ENCODE measurements around the gene ARFGAP2. TPM values are rescaled to one million over a fixed set of nuclear protein-coding genes. Genes with fewer than 3 reads are reported as not detected.

The ARFGAP2 gene
- total and polyA plus RNA-seq, 5 donors from 2014 or later = 102 to 169 (median 110) TPM

GRCh38 chr11:47164321-47164720 is 12.4 kb downstream of the ARFGAP2 start:
- Mint-ChIP-seq H3K27me3 (no peaks in the 10 kb centered on the region), H3K27ac (no peak overlapping the region), H3K36me3 (peaks cover 12% of the 10 kb centered on the region), H3K9me3 (no peaks in the 10 kb centered on the region), H3K4me3 (peak overlapping the region in 1 of 4 donors; percentile 21), H3K4me1 (peaks cover 0 to 2% (median 0%) of the 10 kb centered on the region in 4 donors)
- DNase-seq = no peak
- Histone ChIP-seq H3K36me3 (ENCODE audit: control insufficient read depth, insufficient read depth, low read length) (peaks cover 54% of the 10 kb centered on the region), H3K4me3 (ENCODE audit: low read depth, low read length) (no peak overlapping the region), H3K4me1 (ENCODE audit: control insufficient read depth, insufficient read depth, low read length, poor library complexity, severe bottlenecking) (no peaks in the 10 kb centered on the region), H3K9me3 (ENCODE audit: control insufficient read depth in 2 of 2, low read length in 2 of 2) (no peaks in the 10 kb centered on the region), H3K27ac (ENCODE audit: insufficient read depth, low read length, poor library complexity, severe bottlenecking) (no peak overlapping the region), H3K27me3 (ENCODE audit: control insufficient read depth, insufficient read depth, low read length) (no peaks in the 10 kb centered on the region)
- no peak for ATAC-seq (ENCODE audit: low read depth in 2 of 2)

- no peak for DNase-seq
- Mint-ChIP-seq H3K36me3 (peaks cover 12% of the 10 kb centered on the region), H3K4me1 (peaks cover 0 to 2% (median 0%) of the 10 kb centered on the region in 4 donors), H3K9me3 (no peaks in the 10 kb centered on the region), H3K27me3 (peaks cover 4% of the 10 kb centered on the region), H3K27ac (no peak overlapping the region), H3K4me3 (peak overlapping the region in 1 of 4 donors; percentile 54)
- Histone ChIP-seq H3K9me3 (ENCODE audit: control insufficient read depth in 2 of 2, low read length in 2 of 2) (no peaks in the 10 kb centered on the region), H3K36me3 (ENCODE audit: control insufficient read depth, insufficient read depth, low read length) (peaks cover 51% of the 10 kb centered on the region), H3K4me3 (ENCODE audit: low read depth, low read length) (no peak overlapping the region), H3K27me3 (ENCODE audit: control insufficient read depth, insufficient read depth, low read length) (no peaks in the 10 kb centered on the region), H3K27ac (ENCODE audit: insufficient read depth, low read length, poor library complexity, severe bottlenecking) (no peak overlapping the region), H3K4me1 (ENCODE audit: control insufficient read depth, insufficient read depth, low read length, poor library complexity, severe bottlenecking) (no peaks in the 10 kb centered on the region)
- ATAC-seq (ENCODE audit: low read depth in 2 of 2) = no peak
Observed at GRCh38 chr11:47163898-47164297, 12.8 kb downstream of the ARFGAP2 start.

GRCh38 chr11:47163193-47163592 is 13.5 kb downstream of the ARFGAP2 start:
- H3K9me3 ChIP-seq (ENCODE audit: control insufficient read depth in 2 of 2, low read length in 2 of 2) = no peaks in the 10 kb centered on the region
- Mint-ChIP-seq H3K27ac (no peak overlapping the region), H3K9me3 (no peaks in the 10 kb centered on the region), H3K36me3 (peaks cover 11% of the 10 kb centered on the region), H3K27me3 (peaks cover 4% of the 10 kb centered on the region), H3K4me3 (no peak overlapping the region), H3K4me1 (peaks cover 0 to 5% (median 1%) of the 10 kb centered on the region in 4 donors)
- H3K36me3 ChIP-seq (ENCODE audit: control insufficient read depth, insufficient read depth, low read length) = peaks cover 44% of the 10 kb centered on the region
- ATAC-seq (ENCODE audit: low read depth in 2 of 2) = no peak
- H3K4me3 ChIP-seq (ENCODE audit: low read depth, low read length) = no peak overlapping the region
- DNase-seq = no peak
- no peaks in the 10 kb centered on the region for H3K4me1 ChIP-seq (ENCODE audit: control insufficient read depth, insufficient read depth, low read length, poor library complexity, severe bottlenecking)
- H3K27ac ChIP-seq (ENCODE audit: insufficient read depth, low read length, poor library complexity, severe bottlenecking) = no peak overlapping the region
- H3K27me3 ChIP-seq (ENCODE audit: control insufficient read depth, insufficient read depth, low read length) = no peaks in the 10 kb centered on the region

- no peak for ATAC-seq (ENCODE audit: low read depth in 2 of 2)
- H3K36me3 Mint-ChIP-seq = peaks cover 9% of the 10 kb centered on the region
Observed at GRCh38 chr11:47162426-47162825, 14.3 kb downstream of the ARFGAP2 start.

GRCh38 chr11:47161890-47162289 is 14.8 kb downstream of the ARFGAP2 start:
- H3K36me3 ChIP-seq (ENCODE audit: control insufficient read depth, insufficient read depth, low read length) = peaks cover 31% of the 10 kb centered on the region
- no peak for ATAC-seq (ENCODE audit: low read depth in 2 of 2)
- H3K4me1 ChIP-seq (ENCODE audit: control insufficient read depth, insufficient read depth, low read length, poor library complexity, severe bottlenecking) = no peaks in the 10 kb centered on the region
- peaks cover 5% of the 10 kb centered on the region for H3K36me3 Mint-ChIP-seq
- H3K9me3 ChIP-seq (ENCODE audit: control insufficient read depth in 2 of 2, low read length in 2 of 2) = no peaks in the 10 kb centered on the region
- no peaks in the 10 kb centered on the region for H3K27me3 ChIP-seq (ENCODE audit: control insufficient read depth, insufficient read depth, low read length)
- H3K27ac ChIP-seq (ENCODE audit: insufficient read depth, low read length, poor library complexity, severe bottlenecking) = no peak overlapping the region
- H3K4me3 Mint-ChIP-seq = no peak overlapping the region
- no peak for DNase-seq
- H3K27ac Mint-ChIP-seq = no peak overlapping the region
- peaks cover 0 to 8% (median 3%) of the 10 kb centered on the region in 4 donors for H3K4me1 Mint-ChIP-seq
- H3K27me3 Mint-ChIP-seq = peaks cover 4% of the 10 kb centered on the region
- H3K4me3 ChIP-seq (ENCODE audit: low read depth, low read length) = no peak overlapping the region
- H3K9me3 Mint-ChIP-seq = no peaks in the 10 kb centered on the region

More at GRCh38 chr11:47162426-47162825, 14.3 kb downstream of the ARFGAP2 start:
- Histone ChIP-seq H3K27me3 (ENCODE audit: control insufficient read depth, insufficient read depth, low read length) (no peaks in the 10 kb centered on the region), H3K9me3 (ENCODE audit: control insufficient read depth in 2 of 2, low read length in 2 of 2) (no peaks in the 10 kb centered on the region), H3K36me3 (ENCODE audit: control insufficient read depth, insufficient read depth, low read length) (peaks cover 37% of the 10 kb centered on the region), H3K27ac (ENCODE audit: insufficient read depth, low read length, poor library complexity, severe bottlenecking) (no peak overlapping the region), H3K4me3 (ENCODE audit: low read depth, low read length) (no peak overlapping the region), H3K4me1 (ENCODE audit: control insufficient read depth, insufficient read depth, low read length, poor library complexity, severe bottlenecking) (no peaks in the 10 kb centered on the region)
- Mint-ChIP-seq H3K27ac (no peak overlapping the region), H3K4me1 (peaks cover 0 to 8% (median 3%) of the 10 kb centered on the region in 4 donors), H3K4me3 (no peak overlapping the region), H3K9me3 (no peaks in the 10 kb centered on the region), H3K27me3 (peaks cover 4% of the 10 kb centered on the region)
- no peak for DNase-seq

GRCh38 chr11:47161134-47161854 is 15.4 kb downstream of the ARFGAP2 start:
- H3K4me3 Mint-ChIP-seq = no peak overlapping the region
- H3K27me3 ChIP-seq (ENCODE audit: control insufficient read depth, insufficient read depth, low read length) = no peaks in the 10 kb centered on the region
- peaks cover 26% of the 10 kb centered on the region for H3K36me3 ChIP-seq (ENCODE audit: control insufficient read depth, insufficient read depth, low read length)
- peaks cover 0 to 8% (median 4%) of the 10 kb centered on the region in 4 donors for H3K4me1 Mint-ChIP-seq
- peak overlapping the region in 1 of 3 donors; percentile 43 for H3K27ac Mint-ChIP-seq
- H3K27ac ChIP-seq (ENCODE audit: insufficient read depth, low read length, poor library complexity, severe bottlenecking) = no peak overlapping the region
- peaks cover 4% of the 10 kb centered on the region for H3K27me3 Mint-ChIP-seq
- no peaks in the 10 kb centered on the region for H3K4me1 ChIP-seq (ENCODE audit: control insufficient read depth, insufficient read depth, low read length, poor library complexity, severe bottlenecking)
- peaks cover 5% of the 10 kb centered on the region for H3K36me3 Mint-ChIP-seq
- ATAC-seq (ENCODE audit: low read depth in 2 of 2) (peak; percentile 74 to 75), DNase-seq (peak; percentile 44 to 75 (median 66))
- H3K4me3 ChIP-seq (ENCODE audit: low read depth, low read length) = no peak overlapping the region
- no peaks in the 10 kb centered on the region for H3K9me3 ChIP-seq (ENCODE audit: control insufficient read depth in 2 of 2, low read length in 2 of 2)
- no peaks in the 10 kb centered on the region for H3K9me3 Mint-ChIP-seq

GRCh38 chr11:47160753-47161133 is 15.9 kb downstream of the ARFGAP2 start:
- Histone ChIP-seq H3K4me1 (ENCODE audit: control insufficient read depth, insufficient read depth, low read length, poor library complexity, severe bottlenecking) (peaks cover under 1% of the 10 kb centered on the region), H3K27ac (ENCODE audit: insufficient read depth, low read length, poor library complexity, severe bottlenecking) (no peak overlapping the region), H3K9me3 (ENCODE audit: control insufficient read depth in 2 of 2, low read length in 2 of 2) (no peaks in the 10 kb centered on the region), H3K27me3 (ENCODE audit: control insufficient read depth, insufficient read depth, low read length) (no peaks in the 10 kb centered on the region), H3K36me3 (ENCODE audit: control insufficient read depth, insufficient read depth, low read length) (peaks cover 20% of the 10 kb centered on the region), H3K4me3 (ENCODE audit: low read depth, low read length) (no peak overlapping the region)
- H3K4me3 Mint-ChIP-seq = no peak overlapping the region
- H3K27ac Mint-ChIP-seq = peak overlapping the region in 1 of 3 donors; percentile 43
- ATAC-seq (ENCODE audit: low read depth in 2 of 2) (peak in 1 of 2 donors; percentile 3), DNase-seq (no peak)
- H3K27me3 Mint-ChIP-seq = peaks cover 4% of the 10 kb centered on the region
- peaks cover 0 to 10% (median 4%) of the 10 kb centered on the region in 4 donors for H3K4me1 Mint-ChIP-seq
- no peaks in the 10 kb centered on the region for H3K9me3 Mint-ChIP-seq
- H3K36me3 Mint-ChIP-seq = peaks cover 5% of the 10 kb centered on the region

GRCh38 chr11:47158242-47158641 is 18.4 kb downstream of the ARFGAP2 start:
- peaks cover 23% of the 10 kb centered on the region for H3K4me1 ChIP-seq (ENCODE audit: control insufficient read depth, insufficient read depth, low read length, poor library complexity, severe bottlenecking)
- Mint-ChIP-seq H3K27ac (peak overlapping the region in 2 of 3 donors; percentile 17 to 55), H3K27me3 (peaks cover 4% of the 10 kb centered on the region), H3K36me3 (no peaks in the 10 kb centered on the region), H3K4me3 (no peak overlapping the region), H3K4me1 (peaks cover 3 to 35% (median 21%) of the 10 kb centered on the region in 4 donors), H3K9me3 (no peaks in the 10 kb centered on the region)
- no peaks in the 10 kb centered on the region for H3K9me3 ChIP-seq (ENCODE audit: control insufficient read depth in 2 of 2, low read length in 2 of 2)
- no peak overlapping the region for H3K27ac ChIP-seq (ENCODE audit: insufficient read depth, low read length, poor library complexity, severe bottlenecking)
- no peaks in the 10 kb centered on the region for H3K36me3 ChIP-seq (ENCODE audit: control insufficient read depth, insufficient read depth, low read length)
- ATAC-seq (ENCODE audit: low read depth in 2 of 2) (no peak), DNase-seq (no peak)
- H3K4me3 ChIP-seq (ENCODE audit: low read depth, low read length) = no peak overlapping the region
- H3K27me3 ChIP-seq (ENCODE audit: control insufficient read depth, insufficient read depth, low read length) = no peaks in the 10 kb centered on the region
